ENCODE measurements around the gene CACNA2D1. TPM values are rescaled to one million over a fixed set of nuclear protein-coding genes. Genes with fewer than 3 reads are reported as not detected.

The CACNA2D1 gene
- total RNA-seq, 1 experiment from 2014 or later, result 36.2 TPM

DNA sequence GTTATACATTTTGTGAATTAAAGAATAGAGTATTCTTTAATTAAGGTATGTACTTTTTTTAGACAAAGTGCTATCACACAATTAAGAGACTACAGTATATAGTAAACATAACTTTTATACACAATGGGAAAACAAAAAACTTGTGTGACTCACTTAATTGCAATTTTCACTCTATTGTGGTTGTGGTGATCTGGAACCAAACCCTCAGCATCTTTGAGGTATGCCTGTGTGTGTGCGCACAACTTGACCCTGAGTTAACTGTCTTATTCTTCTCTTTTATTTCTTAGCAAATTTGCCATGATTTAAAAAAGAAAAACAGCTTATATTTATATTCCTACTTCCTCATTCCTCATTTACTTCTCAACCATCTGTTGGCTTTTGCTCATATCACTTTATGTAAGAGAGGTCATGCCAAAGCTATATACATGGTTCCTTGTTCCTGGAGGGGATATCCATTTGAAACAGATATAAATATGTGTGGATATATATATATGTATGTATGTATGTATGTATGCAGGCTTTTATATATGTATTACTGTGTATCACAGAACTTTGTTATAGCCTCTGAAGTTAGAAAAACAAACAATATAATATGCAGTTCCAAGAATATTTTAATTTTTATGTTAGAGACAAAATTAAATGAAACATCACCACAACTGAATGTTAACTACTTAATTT, 414.2 kb downstream of the CACNA2D1 start:
- Histone ChIP-seq H4K8ac (replicated peaks; ENCODE audit: insufficient read length, low read depth, low read length) (no peak overlapping the region), H4K20me1 (ENCODE audit: control insufficient read depth, insufficient read depth, insufficient read length) (no peaks in the 10 kb centered on the region), H2BK20ac (ENCODE audit: low read depth, low read length, poor library complexity, severe bottlenecking) (no peak overlapping the region), H3K23me2 (ENCODE audit: insufficient read length, low read depth, low read length, poor library complexity, severe bottlenecking) (no peaks in the 10 kb centered on the region), H3T11ph (ENCODE audit: low read length) (no peak overlapping the region), H3K9me3 (ENCODE audit: control insufficient read depth, low read depth, low read length) (no peaks in the 10 kb centered on the region), H4K91ac (ENCODE audit: insufficient read length, low read depth, low read length) (no peak overlapping the region), H3K4me2 (ENCODE audit: insufficient read depth, insufficient read length, low read length) (no peak overlapping the region), H3K4ac (ENCODE audit: low read depth, low read length) (no peak overlapping the region), H3K27ac (ENCODE audit: insufficient read length, low read depth, low read length) (no peak overlapping the region), H3K23ac (ENCODE audit: insufficient read length, low read depth, low read length) (no peak overlapping the region), H3K18ac (ENCODE audit: insufficient read length, low read depth, low read length) (no peak overlapping the region), H3K27me3 (ENCODE audit: insufficient read depth, low read length) (no peaks in the 10 kb centered on the region), H3K14ac (ENCODE audit: insufficient read depth, low read length) (no peak overlapping the region), H2BK15ac (ENCODE audit: low read depth, low read length) (no peak overlapping the region), H2BK120ac (ENCODE audit: low read depth, low read length, poor library complexity, severe bottlenecking) (no peak overlapping the region), H2BK12ac (ENCODE audit: insufficient read length, low read depth, low read length) (no peak overlapping the region), H3K4me1 (ENCODE audit: insufficient read depth, low read length) (no peaks in the 10 kb centered on the region), H3K9ac (ENCODE audit: extremely low read depth, insufficient read length, low read length) (no peak overlapping the region), H3K79me2 (ENCODE audit: insufficient read depth, low read length) (no peaks in the 10 kb centered on the region), H3K79me1 (ENCODE audit: insufficient read depth, low read depth, low read length, poor library complexity, severe bottlenecking) (no peaks in the 10 kb centered on the region), H3K56ac (ENCODE audit: insufficient read length, low read depth, low read length) (no peak overlapping the region), H2BK5ac (ENCODE audit: insufficient read length, low read length) (no peak overlapping the region), H2AFZ (ENCODE audit: low read length) (no peak overlapping the region), H2AK5ac (ENCODE audit: insufficient read length, low read length) (no peak overlapping the region), H4K5ac (ENCODE audit: insufficient read length, low read depth, low read length) (no peak overlapping the region)
- WGBS (ENCODE audit: extremely low coverage, insufficient read length, low lambda C conversion rate), result no CpG with 5 or more reads among the region's 1 CpG
- Mint-ChIP-seq H3K27ac (no peak overlapping the region), H3K4me1 (peaks cover 16% of the 10 kb centered on the region in 2 experiments), H3K9me3 (no peaks in the 10 kb centered on the region), H3K36me3 (ENCODE audit: insufficient read depth in 1 of 3, low read depth in 3 of 3) (no peaks in the 10 kb centered on the region), H3K27me3 (ENCODE audit: low read depth) (no peaks in the 10 kb centered on the region), H3K4me3 (no peak overlapping the region)
- TF ChIP-seq, protein P1, sequence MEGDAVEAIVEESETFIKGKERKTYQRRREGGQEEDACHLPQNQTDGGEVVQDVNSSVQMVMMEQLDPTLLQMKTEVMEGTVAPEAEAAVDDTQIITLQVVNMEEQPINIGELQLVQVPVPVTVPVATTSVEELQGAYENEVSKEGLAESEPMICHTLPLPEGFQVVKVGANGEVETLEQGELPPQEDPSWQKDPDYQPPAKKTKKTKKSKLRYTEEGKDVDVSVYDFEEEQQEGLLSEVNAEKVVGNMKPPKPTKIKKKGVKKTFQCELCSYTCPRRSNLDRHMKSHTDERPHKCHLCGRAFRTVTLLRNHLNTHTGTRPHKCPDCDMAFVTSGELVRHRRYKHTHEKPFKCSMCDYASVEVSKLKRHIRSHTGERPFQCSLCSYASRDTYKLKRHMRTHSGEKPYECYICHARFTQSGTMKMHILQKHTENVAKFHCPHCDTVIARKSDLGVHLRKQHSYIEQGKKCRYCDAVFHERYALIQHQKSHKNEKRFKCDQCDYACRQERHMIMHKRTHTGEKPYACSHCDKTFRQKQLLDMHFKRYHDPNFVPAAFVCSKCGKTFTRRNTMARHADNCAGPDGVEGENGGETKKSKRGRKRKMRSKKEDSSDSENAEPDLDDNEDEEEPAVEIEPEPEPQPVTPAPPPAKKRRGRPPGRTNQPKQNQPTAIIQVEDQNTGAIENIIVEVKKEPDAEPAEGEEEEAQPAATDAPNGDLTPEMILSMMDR (conservative IDR thresholded peaks at IDR 0.05), result no peak
- no peak for DNase-seq
